GM12874 (cell line): ENCODE measurements around the gene ZNF615.

ENCODE experiments used
- TF ChIP-seq, protein P1 (sequence below): IDR thresholded peaks from 2 replicates; pipeline ENCODE4 v1.5.1; 2011; ENCODE audit warnings: low read depth, mild to moderate bottlenecking, control low read depth, low read length, moderate library complexity; ENCODE audit not compliant: insufficient read depth

Gene ZNF615

DNA sequence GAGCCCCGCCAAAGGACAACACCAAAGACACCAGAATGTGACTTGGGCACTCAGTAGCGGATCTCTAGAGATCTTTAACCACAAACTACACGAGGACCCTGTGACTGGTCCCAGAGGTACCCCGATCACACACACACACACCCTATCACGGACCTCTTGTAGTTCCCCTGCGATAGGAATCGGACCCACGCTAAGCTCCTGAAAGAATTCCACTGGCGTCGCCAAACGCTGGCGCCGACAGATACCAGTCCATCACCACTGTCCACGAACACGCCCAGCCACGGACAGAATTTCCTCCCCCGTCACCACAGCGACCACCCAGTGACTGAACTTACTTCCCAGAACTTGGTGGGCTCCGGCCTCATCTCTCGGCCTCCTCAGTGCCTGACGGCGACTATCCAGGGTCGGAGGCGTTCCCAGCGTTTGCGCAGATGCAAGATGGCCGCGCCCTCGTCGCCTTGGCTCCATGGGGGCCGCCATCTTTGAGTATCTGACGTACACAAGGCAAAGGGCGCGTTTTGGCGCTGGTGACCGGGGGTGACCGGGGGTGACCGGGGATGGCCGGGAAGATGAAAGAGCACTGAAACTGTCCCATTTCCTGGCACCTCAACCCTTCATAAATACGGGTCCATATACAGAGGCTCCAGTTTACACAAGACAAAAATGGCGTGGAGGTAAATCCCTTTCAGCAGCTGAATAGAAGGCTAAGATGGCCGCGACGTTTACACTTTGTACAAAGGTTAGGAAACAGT lies at the start of gene ZNF615:
Gene ZNF615, minus strand, starts transcription at position 406 of the 752 bp plus-strand sequence. CDS start 4,500 bp downstream, outside the sequence.
- TF ChIP-seq, protein P1, sequence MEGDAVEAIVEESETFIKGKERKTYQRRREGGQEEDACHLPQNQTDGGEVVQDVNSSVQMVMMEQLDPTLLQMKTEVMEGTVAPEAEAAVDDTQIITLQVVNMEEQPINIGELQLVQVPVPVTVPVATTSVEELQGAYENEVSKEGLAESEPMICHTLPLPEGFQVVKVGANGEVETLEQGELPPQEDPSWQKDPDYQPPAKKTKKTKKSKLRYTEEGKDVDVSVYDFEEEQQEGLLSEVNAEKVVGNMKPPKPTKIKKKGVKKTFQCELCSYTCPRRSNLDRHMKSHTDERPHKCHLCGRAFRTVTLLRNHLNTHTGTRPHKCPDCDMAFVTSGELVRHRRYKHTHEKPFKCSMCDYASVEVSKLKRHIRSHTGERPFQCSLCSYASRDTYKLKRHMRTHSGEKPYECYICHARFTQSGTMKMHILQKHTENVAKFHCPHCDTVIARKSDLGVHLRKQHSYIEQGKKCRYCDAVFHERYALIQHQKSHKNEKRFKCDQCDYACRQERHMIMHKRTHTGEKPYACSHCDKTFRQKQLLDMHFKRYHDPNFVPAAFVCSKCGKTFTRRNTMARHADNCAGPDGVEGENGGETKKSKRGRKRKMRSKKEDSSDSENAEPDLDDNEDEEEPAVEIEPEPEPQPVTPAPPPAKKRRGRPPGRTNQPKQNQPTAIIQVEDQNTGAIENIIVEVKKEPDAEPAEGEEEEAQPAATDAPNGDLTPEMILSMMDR, result no peak

DNA sequence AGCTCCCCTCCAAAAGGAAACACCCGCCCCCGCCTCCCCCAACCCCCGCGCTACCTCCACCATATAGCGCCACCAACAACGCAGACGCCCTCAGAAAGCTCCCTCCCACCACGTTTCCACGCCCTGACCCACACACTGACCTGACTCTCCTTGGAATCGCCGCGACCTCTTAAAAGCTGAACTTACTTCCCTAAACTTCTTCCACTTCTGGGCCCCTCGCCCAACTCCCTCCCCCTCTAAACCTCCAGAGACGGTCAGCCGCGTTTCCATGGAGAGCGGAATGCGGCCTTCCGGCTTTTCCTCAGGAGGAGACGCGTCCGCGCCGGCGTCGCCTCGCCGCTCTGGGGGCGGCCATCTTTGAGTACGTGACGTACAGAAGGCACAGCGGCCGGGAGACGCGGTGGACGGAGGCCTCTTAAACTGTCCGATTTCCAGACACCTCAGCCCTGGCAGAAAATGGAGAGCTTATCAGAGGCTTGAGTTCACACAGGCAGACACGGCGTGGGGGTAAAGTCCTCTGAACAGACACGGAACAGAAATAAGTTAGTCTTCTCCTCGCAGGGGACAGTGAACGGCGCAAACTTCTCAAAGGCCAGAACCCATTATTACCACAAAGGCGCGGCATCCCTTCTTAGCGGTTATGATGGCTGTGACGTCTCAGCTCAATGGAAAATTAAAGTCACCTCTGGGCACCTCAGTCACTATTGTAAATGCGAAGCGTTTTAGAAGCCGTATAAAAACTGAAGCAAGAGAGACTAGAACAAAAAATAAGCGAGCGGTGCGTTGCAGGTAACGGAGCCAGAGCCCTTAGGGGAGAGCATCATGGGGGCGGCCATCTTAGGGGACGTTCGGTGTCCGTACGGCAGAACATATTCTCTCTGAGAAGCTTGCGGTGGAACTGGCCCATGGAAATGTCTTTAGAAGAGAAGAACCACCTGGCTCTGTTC lies 40.8 kb upstream of the ZNF615 start, which contains the start of gene ZNF432:
Gene ZNF432, minus strand, starts transcription at position 284 of the 947 bp plus-strand sequence. CDS start 1,970 bp downstream, outside the sequence.
- TF ChIP-seq, protein P1, result no peak

DNA sequence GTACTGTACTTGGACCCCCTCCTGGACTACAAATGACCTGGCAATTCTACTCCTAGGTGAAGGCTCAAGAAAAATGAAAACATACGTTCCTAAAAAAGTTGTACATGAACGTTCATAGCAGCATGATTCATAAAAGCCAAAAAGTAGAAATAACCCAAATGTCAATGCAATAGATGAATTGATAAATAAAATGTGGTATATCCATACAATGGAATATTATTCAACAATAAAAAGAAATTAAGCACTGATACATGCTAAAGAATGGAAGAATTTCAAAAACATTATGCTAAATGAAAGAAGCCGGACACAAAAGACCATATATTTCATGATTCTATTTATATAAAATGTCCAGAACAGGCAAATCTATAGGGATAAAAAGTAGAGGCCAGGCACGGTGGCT lies 31.2 kb upstream of the ZNF615 start:
- TF ChIP-seq, protein P1, result no peak

DNA sequence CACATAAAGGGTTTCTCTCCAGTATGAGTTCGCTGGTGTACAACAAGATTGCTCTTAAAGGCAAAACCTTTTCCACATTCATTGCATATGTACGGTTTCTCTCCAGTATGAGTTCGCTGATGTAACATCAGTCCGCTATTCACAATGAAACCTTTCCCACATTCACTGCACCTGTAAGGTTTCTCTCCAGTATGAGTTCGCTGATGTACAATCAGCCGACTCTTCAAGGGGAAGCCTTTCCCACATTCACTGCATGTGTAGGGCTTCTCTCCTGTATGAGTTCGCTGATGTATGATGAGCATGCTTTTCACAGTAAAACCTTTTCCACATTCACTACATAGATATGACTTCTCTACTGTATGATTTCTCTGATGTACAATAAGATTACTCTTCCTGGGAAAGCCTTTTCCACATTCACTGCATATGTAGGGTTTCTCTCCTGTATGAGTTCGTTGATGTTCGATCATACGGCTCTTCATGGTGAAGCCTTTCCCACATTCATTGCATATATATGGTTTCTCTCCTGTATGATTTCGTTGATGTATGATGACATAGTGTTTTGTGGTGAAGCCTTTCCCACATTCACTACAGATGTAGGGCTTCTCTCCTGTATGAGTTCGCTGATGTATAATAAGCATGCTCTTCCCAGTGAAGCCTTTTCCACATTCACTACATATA lies 26.2 kb upstream of the ZNF615 start:
- TF ChIP-seq, protein P1, result no peak

DNA sequence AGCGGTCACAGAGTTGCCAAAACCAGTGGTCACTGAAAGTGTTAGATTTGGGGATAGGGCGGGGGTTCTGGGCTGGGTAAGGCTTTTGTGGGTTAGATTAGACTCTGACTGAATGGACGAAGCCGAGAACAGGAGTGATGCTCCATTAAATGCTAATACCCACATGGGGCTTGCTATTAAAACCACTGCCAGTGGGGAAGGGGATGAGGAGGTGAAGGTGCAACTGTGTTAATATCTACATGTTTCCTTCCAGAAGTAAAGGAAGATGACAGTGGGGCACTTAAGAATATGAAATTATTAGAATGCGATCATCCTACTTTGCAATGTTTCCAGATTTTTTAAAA lies 20.7 kb upstream of the ZNF615 start:
- TF ChIP-seq, protein P1, result no peak

DNA sequence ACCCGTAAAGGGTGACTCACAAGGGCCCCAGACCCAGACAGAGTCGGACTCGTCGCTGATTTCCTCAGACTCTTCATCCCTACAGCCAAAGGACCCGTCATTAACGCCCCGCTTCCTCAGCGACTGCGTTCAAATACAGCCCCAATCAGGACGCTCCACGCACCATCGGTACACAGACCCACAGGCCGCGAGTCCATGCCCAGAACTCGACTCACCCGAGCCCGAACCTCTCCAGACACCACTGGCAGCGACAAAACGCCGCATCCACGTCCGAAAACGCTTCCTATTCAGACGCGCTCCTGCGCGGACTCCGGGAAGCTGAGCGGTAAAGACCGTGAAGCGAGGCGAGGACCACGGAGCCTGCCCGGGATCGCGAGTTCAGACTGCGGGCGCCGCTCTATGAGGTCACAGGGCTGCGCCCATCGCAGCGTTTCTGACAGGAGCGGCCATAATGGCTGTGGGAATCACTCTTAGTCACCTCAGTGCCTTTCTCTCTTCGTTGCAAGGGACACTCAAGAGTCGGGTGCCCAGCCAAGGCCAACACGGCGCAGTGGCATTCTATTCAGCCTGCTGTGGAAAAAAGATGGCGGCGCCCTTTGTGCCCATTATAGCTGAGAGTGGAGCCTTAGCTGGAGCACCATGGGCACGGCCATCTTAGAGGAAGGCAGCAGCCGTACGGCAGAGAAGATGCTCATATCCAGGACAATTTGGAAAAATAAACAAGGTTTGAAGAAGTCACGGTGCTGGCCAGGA lies 20.2 kb upstream of the ZNF615 start, which contains the start of gene ZNF614:
Gene ZNF614, minus strand, starts transcription at position 353 of the 753 bp plus-strand sequence. CDS start 2,634 bp downstream, outside the sequence.
- TF ChIP-seq, protein P1, result no peak
